PC-3 (cell line): ENCODE results near the gene CFAP58. TPM values are rescaled to one million over a fixed set of nuclear protein-coding genes. Genes with fewer than 3 reads are reported as not detected.

ENCODE experiments used
- ATAC-seq: fragments of 200-7000 bp; cut with Tn5 transposase; 2 replicates; pipeline ENCODE4 v1.9.1; 2020; ENCODE audit warnings: mild to moderate bottlenecking, moderate library complexity
- BruUV-seq: library from RNA; stranded (reverse); fragments of 400-500 nt; replicated peaks from 2 replicates; lab custom pipeline; 2021; lab: Mats Ljungman, UMichigan
- CTCF ChIA-PET: fragments of 300-600 bp; sonication (Branson Sonifier 250); formaldehyde crosslinking; loops from one replicate; lab custom pipeline; 2022; ENCODE audit warnings: antibody characterized with exemption; lab: Charles Lee
- POLR2A ChIA-PET: fragments of 300-600 bp; sonication (Branson Sonifier 250); formaldehyde crosslinking; loops from one replicate; lab custom pipeline; 2022; ENCODE audit warnings: antibody characterized with exemption; ENCODE audit not compliant: unreplicated experiment; lab: Charles Lee
- DNase-seq: peaks from one replicate; pipeline ENCODE4 v3.0.0-alpha.2; 2015
- H2AFZ ChIP-seq: fragments of 300-600 bp; sonication (generic); 2 replicates; pipeline ENCODE4 v1.6.0; 2016; ENCODE audit warnings: antibody characterized with exemption, low read length
- H3F3A ChIP-seq: fragments of 300-600 bp; sonication (generic); one replicate; pipeline ENCODE4 v1.6.0; 2017; ENCODE audit warnings: antibody characterized with exemption, low read length, control low read depth, mild to moderate bottlenecking; ENCODE audit not compliant: unreplicated experiment
- H3K27ac ChIP-seq: fragments of 300-600 bp; sonication (generic); 2 replicates; pipeline ENCODE4 v1.5.1; 2016; ENCODE audit warnings: mild to moderate bottlenecking, low read length
- H3K27me3 ChIP-seq: fragments of 300-600 bp; sonication (generic); 2 replicates; pipeline ENCODE4 v1.6.1; 2016; ENCODE audit warnings: low read length, mixed read lengths
- H3K36me3 ChIP-seq: fragments of 300-600 bp; sonication (generic); 2 replicates; pipeline ENCODE4 v1.6.1; 2016; ENCODE audit warnings: low read depth, mixed run types, low read length, mixed read lengths
- H3K4me1 ChIP-seq: fragments of 300-600 bp; sonication (generic); 2 replicates; pipeline ENCODE4 v1.5.1; 2016; ENCODE audit warnings: low read length; ENCODE audit not compliant: insufficient read depth
- H3K4me2 ChIP-seq: fragments of 300-600 bp; sonication (generic); 2 replicates; pipeline ENCODE4 v1.6.0; 2016; ENCODE audit warnings: low read length
- H3K4me3 ChIP-seq: fragments of 300-600 bp; sonication (generic); 2 replicates; pipeline ENCODE4 v1.5.1; 2016; ENCODE audit warnings: mild to moderate bottlenecking, low read length, mixed read lengths
- H3K79me2 ChIP-seq: fragments of 300-600 bp; sonication (generic); 2 replicates; pipeline ENCODE4 v1.6.1; 2017; ENCODE audit warnings: low read length, mixed read lengths
- H3K9ac ChIP-seq: fragments of 300-600 bp; sonication (generic); 2 replicates; pipeline ENCODE4 v1.6.0; 2016; ENCODE audit warnings: mild to moderate bottlenecking, low read length
- H3K9me2 ChIP-seq: fragments of 300-600 bp; sonication (generic); replicated peaks from 2 replicates; pipeline ENCODE4 v1.6.1; 2016; ENCODE audit warnings: mixed run types, low read length, mixed read lengths
- H3K9me3 ChIP-seq: fragments of 300-600 bp; sonication (generic); 2 replicates; pipeline ENCODE4 v1.6.1; 2016; ENCODE audit warnings: low read length, mixed read lengths
- H4K20me1 ChIP-seq: fragments of 300-600 bp; sonication (generic); 2 replicates; pipeline ENCODE4 v1.6.1; 2016; ENCODE audit warnings: low read length, mixed read lengths
- EZH2 ChIP-seq: fragments of 300-600 bp; sonication (generic); IDR thresholded peaks from one replicate; pipeline ENCODE4 v1.6.1; 2017; ENCODE audit warnings: antibody characterized with exemption, mild to moderate bottlenecking, low read length; ENCODE audit not compliant: unreplicated experiment
- EZH2phosphoT487 ChIP-seq: fragments of 300-600 bp; sonication (generic); IDR thresholded peaks from 2 replicates; pipeline ENCODE4 v1.6.1; 2018; ENCODE audit warnings: mild to moderate bottlenecking, antibody characterized with exemption, low read length, borderline replicate concordance
- intact Hi-C: fragments of 100-400 bp; cut with micrococcal nuclease; formaldehyde crosslinking; loops from 2 replicates; pipeline ENCODE4 v1.9.0; 2023
- total RNA-seq: library from RNA; depleted of rRNA; stranded (reverse); fragments of >200 nt; gene quantifications from 2 replicates; pipeline ENCODE4 v1.2.3, GENCODE V29; 2014
- TF ChIP-seq, protein P1 (sequence below): fragments of 300-600 bp; sonication (generic); conservative IDR thresholded peaks from 2 replicates; pipeline ENCODE4 v1.5.1; 2017; ENCODE audit warnings: antibody characterized with exemption, low read depth, mild to moderate bottlenecking, low read length

Gene CFAP58
- total RNA-seq, 1 experiment from 2014 or later: 0.26 TPM

DNA sequence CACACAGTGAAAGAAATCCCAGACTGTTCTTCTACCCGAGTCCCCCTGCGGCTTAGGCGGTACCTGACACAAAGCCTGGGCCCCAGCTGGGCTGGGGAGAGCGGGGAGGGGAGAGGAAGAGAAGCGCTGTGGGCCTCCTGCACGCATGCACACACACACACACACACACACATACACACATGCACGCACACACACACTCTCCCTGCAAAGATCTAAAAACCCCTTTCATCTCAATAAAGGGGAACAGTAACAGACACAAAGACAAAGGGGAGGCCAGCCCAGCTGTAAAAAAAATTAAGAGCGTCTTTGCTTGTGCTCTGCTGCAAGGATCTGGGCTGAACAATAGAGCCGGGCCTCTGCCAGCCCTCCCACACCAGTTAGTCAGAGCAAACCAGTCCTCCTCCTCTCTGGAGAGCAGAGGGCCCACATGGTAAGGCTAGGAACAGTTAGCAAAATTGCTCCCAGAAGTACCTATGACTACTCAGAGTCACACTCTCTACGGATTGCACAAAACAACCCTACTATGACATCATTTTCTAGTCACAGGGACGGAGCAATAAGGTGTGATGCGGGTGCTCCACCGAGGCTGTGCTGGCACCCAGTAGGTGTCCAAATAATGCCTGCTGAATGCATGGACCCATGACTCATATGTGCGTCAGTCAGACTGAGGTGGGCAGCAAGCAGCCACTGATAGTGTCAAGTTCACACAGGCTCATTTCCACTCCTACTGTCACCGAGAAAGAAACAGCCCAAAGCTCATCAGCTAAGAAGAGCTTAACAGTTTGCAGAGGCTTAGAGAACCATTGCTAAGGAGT lies 24.5 kb upstream of the CFAP58 start:
- peak overlapping the region; percentile 89 for H3K4me2 ChIP-seq
- peak overlapping the region; percentile 56 for H3K4me3 ChIP-seq
- peak overlapping the region; percentile 94 for H3K9ac ChIP-seq
- DNase-seq (peak; percentile 90), ATAC-seq (peak; percentile 55)
- intact Hi-C loops: loop anchor here (1.0 to 2.0 kb wide), 2 partner anchors 9 to 18 kb away; partner anchors contain the start of gene ITPRIP
- peaks cover 71% of the 10 kb centered on the region for H3K4me1 ChIP-seq
- H3K9me3 ChIP-seq: no peaks in the 10 kb centered on the region
- H3K79me2 ChIP-seq: peaks cover 83% of the 10 kb centered on the region
- no peaks in the 10 kb centered on the region for H3K36me3 ChIP-seq
- H3K27me3 ChIP-seq: no peaks in the 10 kb centered on the region
- no peaks in the 10 kb centered on the region for H3F3A ChIP-seq
- ChIA-PET POLR2A (interaction anchor here (0.7 kb wide), 1 partner anchor 11 kb away, joined by 3 read pairs; no protein-coding TSS in a partner anchor), CTCF (no interaction called here)
- TF ChIP-seq, protein P1, sequence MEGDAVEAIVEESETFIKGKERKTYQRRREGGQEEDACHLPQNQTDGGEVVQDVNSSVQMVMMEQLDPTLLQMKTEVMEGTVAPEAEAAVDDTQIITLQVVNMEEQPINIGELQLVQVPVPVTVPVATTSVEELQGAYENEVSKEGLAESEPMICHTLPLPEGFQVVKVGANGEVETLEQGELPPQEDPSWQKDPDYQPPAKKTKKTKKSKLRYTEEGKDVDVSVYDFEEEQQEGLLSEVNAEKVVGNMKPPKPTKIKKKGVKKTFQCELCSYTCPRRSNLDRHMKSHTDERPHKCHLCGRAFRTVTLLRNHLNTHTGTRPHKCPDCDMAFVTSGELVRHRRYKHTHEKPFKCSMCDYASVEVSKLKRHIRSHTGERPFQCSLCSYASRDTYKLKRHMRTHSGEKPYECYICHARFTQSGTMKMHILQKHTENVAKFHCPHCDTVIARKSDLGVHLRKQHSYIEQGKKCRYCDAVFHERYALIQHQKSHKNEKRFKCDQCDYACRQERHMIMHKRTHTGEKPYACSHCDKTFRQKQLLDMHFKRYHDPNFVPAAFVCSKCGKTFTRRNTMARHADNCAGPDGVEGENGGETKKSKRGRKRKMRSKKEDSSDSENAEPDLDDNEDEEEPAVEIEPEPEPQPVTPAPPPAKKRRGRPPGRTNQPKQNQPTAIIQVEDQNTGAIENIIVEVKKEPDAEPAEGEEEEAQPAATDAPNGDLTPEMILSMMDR: no peak
- no peak for TF ChIP-seq EZH2phosphoT487
- no peak for TF ChIP-seq EZH2
- no TSS peak for BruUV-seq
- H3K27ac ChIP-seq: peak overlapping the region; percentile 99
- no peak overlapping the region for H2AFZ ChIP-seq
- no peaks in the 10 kb centered on the region for H4K20me1 ChIP-seq
- H3K9me2 ChIP-seq: no peaks in the 10 kb centered on the region

DNA sequence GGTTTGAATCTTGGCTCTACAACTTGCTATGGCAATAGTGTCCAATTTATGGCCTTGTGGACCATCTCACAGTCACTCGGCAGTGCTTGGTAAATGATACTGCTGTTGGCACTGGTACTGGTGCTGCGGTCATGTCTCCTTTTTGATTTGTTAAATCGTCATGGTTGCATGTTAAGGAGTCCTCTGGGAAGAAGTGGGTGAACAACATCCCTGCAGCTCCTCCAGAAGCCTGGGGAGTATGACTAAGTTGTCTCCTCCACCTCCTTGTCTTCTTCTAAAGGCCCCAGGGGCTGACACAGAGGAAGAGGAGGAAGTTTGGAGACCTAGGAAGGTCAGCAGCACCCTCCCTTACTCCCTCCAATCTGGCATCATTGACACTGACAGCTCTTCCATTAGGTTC lies 23.9 kb upstream of the CFAP58 start:
- ChIA-PET CTCF (no interaction called here), POLR2A (interaction anchor here (0.7 kb wide), 1 partner anchor 10 kb away, joined by 3 read pairs; no protein-coding TSS in a partner anchor)
- Histone ChIP-seq H3K4me1 (peaks cover 77% of the 10 kb centered on the region), H3K9me3 (no peaks in the 10 kb centered on the region), H3K36me3 (no peaks in the 10 kb centered on the region), H3K9ac (peak overlapping the region; percentile 94), H3K4me3 (peak overlapping the region; percentile 42), H2AFZ (no peak overlapping the region), H3K9me2 (no peaks in the 10 kb centered on the region), H3F3A (no peaks in the 10 kb centered on the region), H4K20me1 (peaks cover 5% of the 10 kb centered on the region; the same call in 1 of the 2 replicates), H3K27ac (peak overlapping the region; percentile 99), H3K4me2 (peak overlapping the region; percentile 89), H3K79me2 (peaks cover 83% of the 10 kb centered on the region), H3K27me3 (no peaks in the 10 kb centered on the region)
- TSS peak; percentile 28 for BruUV-seq
- ATAC-seq (peak; percentile 18), DNase-seq (peak; percentile 76)
- TF ChIP-seq EZH2 (no peak), EZH2phosphoT487 (no peak)
- TF ChIP-seq, protein P1: no peak
- intact Hi-C loops: loop anchor here (1.0 to 2.0 kb wide), 3 partner anchors 9 to 25 kb away; partner anchors contain the start of gene ITPRIP
